MM.1S (cell line): ENCODE data around the gene NBPF14.
"Not testable (repeated sequence)": the region's sequence is repeated elsewhere in the genome, so short reads cannot be mapped to it uniquely, and the experiment has no call there.

ENCODE experiments used
- DNase-seq: peaks from one replicate; pipeline ENCODE4 v3.0.0-alpha.2; 2015
- H2AFZ ChIP-seq: fragments of 300-600 bp; sonication (generic); 2 replicates; pipeline ENCODE4 v1.6.0; 2016; ENCODE audit warnings: antibody characterized with exemption, low read length
- H3F3A ChIP-seq: fragments of 300-600 bp; sonication (generic); 2 replicates; pipeline ENCODE4 v1.6.1; 2016; ENCODE audit warnings: mild to moderate bottlenecking, antibody characterized with exemption, low read length, moderate library complexity, mixed read lengths; ENCODE audit not compliant: insufficient read depth
- H3K27ac ChIP-seq: fragments of 300-600 bp; sonication (generic); 2 replicates; pipeline ENCODE4 v1.5.1; 2016; ENCODE audit warnings: mild to moderate bottlenecking, low read length
- H3K27me3 ChIP-seq: fragments of 300-600 bp; sonication (generic); replicated peaks from 2 replicates; pipeline ENCODE4 v1.6.0; 2016; ENCODE audit warnings: low read length; ENCODE audit not compliant: insufficient read depth
- H3K36me3 ChIP-seq: fragments of 300-600 bp; sonication (generic); replicated peaks from 2 replicates; pipeline ENCODE4 v1.6.1; 2016; ENCODE audit warnings: mild to moderate bottlenecking, low read length, mixed read lengths; ENCODE audit not compliant: insufficient read depth
- H3K4me1 ChIP-seq: fragments of 300-600 bp; sonication (generic); 2 replicates; pipeline ENCODE4 v1.6.1; 2016; ENCODE audit warnings: low read length, mixed read lengths
- H3K4me2 ChIP-seq: fragments of 300-600 bp; sonication (generic); 2 replicates; pipeline ENCODE4 v1.6.0; 2016; ENCODE audit warnings: low read depth, low read length
- H3K4me3 ChIP-seq: fragments of 300-600 bp; sonication (generic); 2 replicates; pipeline ENCODE4 v1.5.1; 2016; ENCODE audit warnings: low read length, mixed read lengths
- H3K79me2 ChIP-seq: fragments of 300-600 bp; sonication (generic); 2 replicates; pipeline ENCODE4 v1.6.1; 2016; ENCODE audit warnings: mixed run types, low read length, mixed read lengths
- H3K9ac ChIP-seq: fragments of 300-600 bp; sonication (generic); 2 replicates; pipeline ENCODE4 v1.6.1; 2016; ENCODE audit warnings: low read length, mixed read lengths
- H3K9me2 ChIP-seq: fragments of 300-600 bp; sonication (generic); replicated peaks from 2 replicates; pipeline ENCODE4 v1.6.1; 2016; ENCODE audit warnings: mild to moderate bottlenecking, low read length, mixed read lengths; ENCODE audit not compliant: insufficient read depth
- H3K9me3 ChIP-seq: fragments of 300-600 bp; sonication (generic); replicated peaks from 2 replicates; pipeline ENCODE4 v1.6.1; 2016; ENCODE audit warnings: mild to moderate bottlenecking, low read length, mixed read lengths; ENCODE audit not compliant: insufficient read depth
- H4K20me1 ChIP-seq: fragments of 300-600 bp; sonication (generic); 2 replicates; pipeline ENCODE4 v1.6.1; 2016; ENCODE audit warnings: mild to moderate bottlenecking, low read length, moderate library complexity, mixed read lengths; ENCODE audit not compliant: insufficient read depth

NBPF14 gene

DNA sequence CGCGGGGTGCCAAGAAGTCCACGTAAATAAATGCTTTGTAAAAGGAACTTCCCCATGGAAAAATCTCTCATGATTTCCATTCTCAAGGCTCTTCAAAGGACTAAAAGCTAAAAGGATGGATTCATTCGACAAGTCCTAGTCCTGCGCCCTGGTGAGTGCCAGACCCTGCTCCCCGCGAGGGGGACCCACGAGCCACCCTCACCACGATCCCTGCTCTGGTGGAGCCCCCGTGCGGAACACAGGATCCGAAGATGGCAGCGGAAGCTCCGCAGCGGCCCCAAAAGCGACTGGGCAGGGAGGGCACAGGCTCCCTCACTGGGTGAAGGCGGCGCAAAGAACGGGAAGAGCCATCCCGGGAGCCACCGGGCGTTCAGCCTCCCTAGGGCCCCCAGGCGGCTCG is 67.2 kb downstream of the NBPF14 start:
- not testable (repeated sequence) for H3K36me3 ChIP-seq, H3K9ac ChIP-seq, H3K79me2 ChIP-seq, H3K27me3 ChIP-seq, H3F3A ChIP-seq, H3K9me2 ChIP-seq, H3K27ac ChIP-seq, DNase-seq, H2AFZ ChIP-seq, H3K4me2 ChIP-seq, H3K4me1 ChIP-seq, H3K9me3 ChIP-seq, H3K4me3 ChIP-seq, H4K20me1 ChIP-seq

DNA sequence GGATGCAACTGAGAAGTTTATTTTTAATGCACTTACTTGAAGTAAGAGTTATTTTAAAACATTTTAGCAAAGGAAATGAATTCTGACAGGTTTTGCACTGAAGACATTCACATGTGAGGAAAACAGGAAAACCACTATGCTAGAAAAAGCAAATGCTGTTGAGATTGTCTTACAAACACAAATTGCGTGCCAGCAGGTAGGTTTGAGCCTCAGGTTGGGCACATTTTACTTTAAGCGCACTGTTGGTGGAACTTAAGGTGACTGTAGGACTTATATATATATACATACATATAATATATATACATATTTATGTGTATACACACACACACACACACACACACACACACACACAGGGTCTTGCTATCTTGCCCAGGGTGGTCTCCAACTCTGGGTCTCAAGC is 69.2 kb downstream of the NBPF14 start:
- not testable (repeated sequence) for H3K27ac ChIP-seq, H3K4me3 ChIP-seq, DNase-seq, H3K36me3 ChIP-seq, H3F3A ChIP-seq, H3K4me2 ChIP-seq, H4K20me1 ChIP-seq, H3K79me2 ChIP-seq, H3K4me1 ChIP-seq, H3K9ac ChIP-seq, H3K27me3 ChIP-seq, H3K9me2 ChIP-seq, H2AFZ ChIP-seq, H3K9me3 ChIP-seq

DNA sequence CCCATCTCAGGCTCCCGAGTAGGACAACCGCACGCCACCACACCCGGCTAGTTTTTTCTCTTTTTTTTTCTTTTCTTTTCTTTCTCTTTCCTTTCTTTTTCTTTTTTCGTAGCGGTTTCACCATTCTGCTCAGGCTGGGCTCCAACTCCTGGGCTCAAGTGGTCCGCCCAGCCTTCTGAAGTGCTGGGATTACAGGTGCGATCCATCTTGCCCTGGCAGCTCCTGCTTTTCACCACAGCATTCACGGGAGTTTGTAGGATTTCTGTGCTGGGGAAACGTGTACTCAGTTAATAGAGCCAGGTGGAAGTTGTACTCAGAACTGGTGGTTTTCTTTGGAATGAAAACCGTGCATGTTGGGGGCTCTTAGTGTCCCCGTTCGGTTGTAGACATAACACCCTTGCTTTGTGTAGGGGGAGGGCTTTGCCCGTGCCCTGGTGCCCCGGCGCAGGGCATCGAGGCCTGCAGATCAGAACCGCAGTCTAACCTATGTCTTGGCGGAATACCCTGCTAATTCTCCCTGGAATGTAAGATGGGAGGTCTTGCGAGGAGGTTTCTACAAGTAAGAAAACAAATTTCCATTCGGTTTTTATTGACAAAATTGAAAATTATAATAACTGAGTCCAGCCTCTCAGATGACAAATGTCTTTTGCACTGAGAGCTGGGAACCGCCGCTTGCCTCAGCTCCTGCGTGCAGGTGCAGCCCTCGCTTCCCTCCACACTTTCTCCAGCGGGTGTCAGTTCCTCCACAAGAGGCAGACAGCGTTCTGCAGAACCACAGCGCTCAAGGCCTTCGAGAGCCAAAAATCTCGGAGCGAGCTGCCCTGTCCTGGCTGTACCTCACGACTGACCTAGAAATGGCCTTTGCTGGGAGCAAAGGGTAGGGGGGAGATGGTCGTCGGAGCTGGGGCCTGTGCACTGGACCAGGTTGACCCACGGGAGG is 72.3 kb downstream of the NBPF14 start:
- not testable (repeated sequence) for H3K4me3 ChIP-seq, H3K4me1 ChIP-seq, H3K79me2 ChIP-seq, H3K9me3 ChIP-seq, H3K9me2 ChIP-seq, H3K4me2 ChIP-seq, H3K27me3 ChIP-seq, H3K36me3 ChIP-seq, H3F3A ChIP-seq, H2AFZ ChIP-seq, H3K9ac ChIP-seq, DNase-seq, H4K20me1 ChIP-seq
- peak overlapping the region; percentile 86; the same call in 1 of the 2 replicates for H3K27ac ChIP-seq

DNA sequence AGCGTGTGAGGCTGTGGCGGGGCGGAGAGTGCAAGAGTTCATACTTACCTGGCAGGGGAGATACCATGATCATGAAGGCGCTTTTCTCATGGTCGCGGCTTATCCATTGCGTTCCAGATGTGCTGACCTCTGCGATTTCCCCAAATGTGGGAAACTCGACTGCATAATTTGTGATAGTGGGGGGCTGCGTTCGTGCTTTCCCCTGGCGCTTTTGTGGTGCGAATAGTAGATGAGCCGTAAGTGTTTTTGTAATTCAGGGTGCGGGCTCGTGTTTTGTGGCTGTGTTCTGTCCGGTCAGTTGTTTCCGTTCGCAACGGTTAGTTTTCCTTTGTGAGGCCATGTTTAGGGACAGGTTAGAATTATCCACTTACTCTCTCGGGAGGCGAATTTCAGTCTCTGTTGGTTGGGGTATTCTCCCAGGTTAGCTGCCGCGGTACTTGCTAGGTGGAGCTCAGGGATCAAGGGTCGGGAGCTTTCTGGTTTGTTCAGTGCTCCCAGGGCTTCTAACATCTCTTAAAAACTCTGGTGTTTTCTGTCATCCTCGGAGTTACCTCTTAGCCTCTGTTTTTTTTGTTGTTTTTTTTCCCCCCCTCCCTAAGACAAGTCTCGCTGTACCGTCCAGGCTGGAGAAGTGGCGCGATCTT is 73.1 kb downstream of the NBPF14 start:
- Histone ChIP-seq H3K4me2 (peak overlapping the region; percentile 37; the same call in 1 of the 2 replicates), H3K27ac (peak overlapping the region; percentile 86; the same call in 1 of the 2 replicates)
- not testable (repeated sequence) for H3K9me3 ChIP-seq

DNA sequence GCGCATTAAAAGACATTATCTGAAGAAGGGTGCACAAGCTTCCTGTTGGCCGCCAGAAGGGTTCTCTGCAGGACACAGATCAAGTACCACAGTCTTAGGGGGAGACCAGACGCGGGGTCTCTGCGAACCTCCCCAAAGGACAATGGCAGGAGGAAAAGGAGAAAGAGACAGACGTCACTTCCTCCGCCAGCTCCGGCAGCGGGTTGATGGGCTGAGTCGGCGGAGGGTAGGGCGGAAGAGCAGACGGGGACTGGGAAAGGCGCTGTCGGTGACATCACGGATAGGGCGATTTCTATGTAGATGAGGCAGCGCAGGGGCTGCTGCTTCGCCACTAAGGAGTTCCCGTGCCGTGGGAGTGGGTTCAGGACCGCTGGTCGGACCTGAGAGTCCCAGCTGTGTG is 73.7 kb downstream of the NBPF14 start:
- not testable (repeated sequence) for H3K9me2 ChIP-seq, H3F3A ChIP-seq, H3K36me3 ChIP-seq, H3K27me3 ChIP-seq, H3K79me2 ChIP-seq, H3K9me3 ChIP-seq, H4K20me1 ChIP-seq, H3K4me1 ChIP-seq
- Histone ChIP-seq H2AFZ (peak overlapping the region; percentile 65; the same call in 1 of the 2 replicates), H3K27ac (peak overlapping the region; percentile 41; the same call in 1 of the 2 replicates), H3K4me3 (peak overlapping the region; percentile 50), H3K4me2 (peak overlapping the region; percentile 41; the same call in 1 of the 2 replicates), H3K9ac (peak overlapping the region; percentile 54; the same call in 1 of the 2 replicates)
- peak; percentile 82 for DNase-seq

More for the DNA sequence above, 73.1 kb downstream of the NBPF14 start:
- H3K9me2 ChIP-seq, H3K79me2 ChIP-seq, H3F3A ChIP-seq, H4K20me1 ChIP-seq, H3K27me3 ChIP-seq, H3K36me3 ChIP-seq, H3K4me1 ChIP-seq, H2AFZ ChIP-seq: not testable (repeated sequence)
- H3K4me3 ChIP-seq = peak overlapping the region; percentile 40
- DNase-seq = peak; percentile 98
- peak overlapping the region; percentile 67; the same call in 1 of the 2 replicates for H3K9ac ChIP-seq

DNA sequence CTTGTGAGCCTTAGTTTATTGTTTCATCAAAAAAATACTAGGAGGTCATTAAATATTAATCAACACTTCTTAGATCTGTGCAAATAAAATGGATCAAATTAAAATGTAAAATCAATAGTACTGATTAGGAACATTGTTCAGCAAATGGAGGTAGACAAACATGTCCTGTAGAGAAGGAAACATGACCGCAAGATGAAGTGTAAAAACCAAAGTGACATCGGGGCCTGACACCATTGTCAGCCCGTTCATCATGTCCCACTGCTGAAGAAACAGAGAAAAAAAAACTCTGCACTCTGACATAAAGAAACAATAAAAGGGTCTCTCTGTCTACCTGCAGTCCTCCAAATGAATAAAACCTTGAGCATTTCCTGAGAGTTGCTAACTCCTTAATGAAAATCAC is 81.5 kb downstream of the NBPF14 start:
- H3K36me3 ChIP-seq, DNase-seq, H3K4me1 ChIP-seq, H3K79me2 ChIP-seq, H4K20me1 ChIP-seq, H3K27ac ChIP-seq, H3F3A ChIP-seq, H2AFZ ChIP-seq, H3K9me3 ChIP-seq, H3K4me3 ChIP-seq, H3K9ac ChIP-seq, H3K4me2 ChIP-seq, H3K27me3 ChIP-seq, H3K9me2 ChIP-seq: not testable (repeated sequence)

DNA sequence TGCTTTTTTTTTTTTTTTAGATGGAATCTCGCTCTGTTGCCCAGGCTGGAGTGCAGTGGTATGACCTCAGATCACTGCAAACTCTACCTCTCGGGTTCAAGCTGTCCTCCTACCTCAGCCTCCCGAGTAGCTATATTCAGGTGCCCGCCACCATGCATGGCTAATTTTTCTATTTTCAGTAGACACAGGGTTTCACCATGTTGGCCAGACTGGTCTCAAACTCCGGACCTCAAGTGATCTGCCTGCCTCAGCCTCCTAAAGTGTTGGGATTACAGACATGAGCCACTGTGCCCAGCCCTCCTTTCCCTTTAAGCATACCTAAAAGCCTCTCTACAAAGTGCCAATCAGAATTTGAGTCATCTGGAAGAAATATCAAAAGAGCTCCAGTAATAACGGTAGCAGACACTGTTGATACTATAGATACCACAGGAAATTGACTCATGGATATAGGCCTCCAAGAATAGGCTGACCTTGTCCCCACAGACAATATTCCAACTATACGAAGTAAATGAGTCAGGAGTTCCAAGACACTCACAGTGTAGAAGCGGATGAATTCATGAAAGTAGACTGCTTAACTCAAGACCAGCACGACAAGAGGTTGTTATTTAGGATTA is 83.1 kb downstream of the NBPF14 start:
- not testable (repeated sequence) for H3F3A ChIP-seq, H3K9ac ChIP-seq, H3K27me3 ChIP-seq, H3K4me3 ChIP-seq, H2AFZ ChIP-seq, H3K9me2 ChIP-seq, H3K9me3 ChIP-seq, H3K36me3 ChIP-seq, H3K4me2 ChIP-seq, H3K79me2 ChIP-seq, DNase-seq, H4K20me1 ChIP-seq, H3K4me1 ChIP-seq, H3K27ac ChIP-seq
